ENCODE results near the gene UBE2H.

The UBE2H gene

GRCh38 chr7:129786825-129787563, 165.8 kb downstream of the UBE2H start:
- no peak for DNase-seq (ENCODE audit: low read depth in 2 of 2)

- DNase-seq (ENCODE audit: low read depth in 2 of 2): no peak
Measured at GRCh38 chr7:129785685-129786514, 166.9 kb downstream of the UBE2H start.

- no peak for DNase-seq (ENCODE audit: low read depth in 2 of 2)
Measured at GRCh38 chr7:129784783-129785684, 167.7 kb downstream of the UBE2H start.

GRCh38 chr7:129784437-129784782, 168.3 kb downstream of the UBE2H start:
- no peak for DNase-seq (ENCODE audit: low read depth in 2 of 2)

GRCh38 chr7:129783584-129783919, 169.2 kb downstream of the UBE2H start:
- no peak for DNase-seq (ENCODE audit: low read depth in 2 of 2)

GRCh38 chr7:129782818-129783583, 169.8 kb downstream of the UBE2H start:
- DNase-seq (ENCODE audit: low read depth in 2 of 2): no peak

- no peak for DNase-seq (ENCODE audit: low read depth in 2 of 2)
Measured at GRCh38 chr7:129781928-129782817, 170.6 kb downstream of the UBE2H start.

- no peak for DNase-seq (ENCODE audit: low read depth in 2 of 2)
Measured at GRCh38 chr7:129780974-129781927, 171.5 kb downstream of the UBE2H start.
